GM18907 (cell line): ENCODE measurements around the gene ARL4C.
A peak's percentile ranks its signal among the peaks of the same experiment; 100 is the strongest.

ENCODE experiments used
- ATAC-seq: cut with Tn5 transposase; IDR thresholded peaks from one replicate; pipeline ENCODE4 v1.9.1; 2021; ENCODE audit warnings: mild to moderate bottlenecking, moderate library complexity; ENCODE audit not compliant: unreplicated experiment

ARL4C gene

GRCh38 chr2:234448506-234449184, 48.2 kb downstream of the ARL4C start:
- no peak for ATAC-seq

- no peak for ATAC-seq
These were observed 48.9 kb downstream of the ARL4C start for GRCh38 chr2:234447963-234448362.

- ATAC-seq: no peak
These were observed 49.7 kb downstream of the ARL4C start for GRCh38 chr2:234447189-234447588.

- ATAC-seq: peak; percentile 92
These were observed 50.3 kb downstream of the ARL4C start for GRCh38 chr2:234446404-234447076.

- peak; percentile 41 for ATAC-seq
These were observed 52.0 kb downstream of the ARL4C start for GRCh38 chr2:234444893-234445292.

GRCh38 chr2:234444242-234444730, 52.6 kb downstream of the ARL4C start:
- ATAC-seq: no peak
